Central memory CD8-positive, alpha-beta T cell (primary cell): ENCODE data around the gene HINT3.
"Not testable (repeated sequence)": the region's sequence is repeated elsewhere in the genome, so short reads cannot be mapped to it uniquely, and the experiment has no call there.

ENCODE experiments used
- ATAC-seq: fragments of 150-1000 bp; cut with Tn5 transposase; replicated peaks from 2 replicates; pipeline ENCODE4 v1.10.0; 2022; ENCODE audit warnings: mild to moderate bottlenecking, moderate FRiP score, moderate number of reproducible peaks; ENCODE audit not compliant: poor library complexity, severe bottlenecking; ENCODE audit errors: extremely low read depth
- DNase-seq, 2 donors: peaks; one replicate each; pipeline ENCODE4 v3.0.0; 2021; ENCODE audit warnings: low spot score in 2 of 2
- H3K27ac Mint-ChIP-seq: one replicate; pipeline ENCODE4 v1.8.0; 2022; ENCODE audit warnings: low read depth, mild to moderate bottlenecking, moderate library complexity, mixed read lengths
- H3K27me3 Mint-ChIP-seq: one replicate; pipeline ENCODE4 v1.8.0; 2022; ENCODE audit warnings: mixed read lengths
- H3K36me3 Mint-ChIP-seq: one replicate; pipeline ENCODE4 v1.8.0; 2022; ENCODE audit warnings: mild to moderate bottlenecking, moderate library complexity, mixed read lengths; ENCODE audit not compliant: insufficient read depth
- H3K4me1 Mint-ChIP-seq: one replicate; pipeline ENCODE4 v1.8.0; 2022; ENCODE audit warnings: mixed read lengths
- H3K4me3 Mint-ChIP-seq: one replicate; pipeline ENCODE4 v1.8.0; 2022; ENCODE audit warnings: mild to moderate bottlenecking, moderate library complexity, mixed read lengths
- H3K9me3 Mint-ChIP-seq: one replicate; pipeline ENCODE4 v1.8.0; 2022; ENCODE audit warnings: mixed read lengths

HINT3 gene

GRCh38 chr6:125956506-125957390 is at the start of gene HINT3:
Gene HINT3 (plus strand): TSS chr6:125956770. CDS start chr6:125956978, 208 bp downstream.
- Mint-ChIP-seq H3K4me1 (no peaks in the 10 kb centered on the region), H3K9me3 (no peaks in the 10 kb centered on the region), H3K27ac (no peak within 1 kb of the TSS), H3K27me3 (peaks cover 11% of the 10 kb centered on the region), H3K4me3 (no peak within 1 kb of the TSS), H3K36me3 (peaks cover 9% of the 10 kb centered on the region)
- ATAC-seq (peak; percentile 92), DNase-seq (peak; percentile 94 to 98)

DNA sequence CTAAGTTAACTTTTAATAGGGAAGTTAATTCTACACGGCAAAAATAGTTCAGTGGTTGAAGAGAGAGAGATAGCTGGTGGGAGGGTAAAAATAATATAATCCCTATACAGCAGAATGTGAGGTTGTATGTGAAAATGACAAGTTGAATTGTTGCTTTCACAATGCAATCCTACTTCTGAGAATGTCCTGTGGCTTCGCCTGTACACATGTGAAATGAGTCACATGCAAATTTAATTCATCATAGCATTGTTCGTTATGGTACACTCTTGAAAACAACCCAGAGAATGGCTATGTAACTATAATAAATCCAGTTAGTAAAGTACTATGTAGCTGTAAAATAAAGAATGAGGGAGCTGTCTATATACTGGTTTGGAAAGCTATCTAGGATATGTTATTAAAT is 46.0 kb upstream of the HINT3 start:
- Mint-ChIP-seq H3K4me1 (peaks cover 8% of the 10 kb centered on the region), H3K27ac (no peak overlapping the region), H3K36me3 (peaks cover 9% of the 10 kb centered on the region), H3K4me3 (no peak overlapping the region), H3K27me3 (no peaks in the 10 kb centered on the region), H3K9me3 (no peaks in the 10 kb centered on the region)
- ATAC-seq: no peak
- DNase-seq: no peak

GRCh38 chr6:125911051-125911451 is 45.5 kb upstream of the HINT3 start:
- H3K27ac Mint-ChIP-seq, DNase-seq, H3K9me3 Mint-ChIP-seq, H3K4me3 Mint-ChIP-seq, H3K4me1 Mint-ChIP-seq, ATAC-seq, H3K36me3 Mint-ChIP-seq, H3K27me3 Mint-ChIP-seq: not testable (repeated sequence)

- H3K36me3 Mint-ChIP-seq: peaks cover 11% of the 10 kb centered on the region
- H3K9me3 Mint-ChIP-seq, H3K4me1 Mint-ChIP-seq, H3K27me3 Mint-ChIP-seq, ATAC-seq, H3K4me3 Mint-ChIP-seq, DNase-seq, H3K27ac Mint-ChIP-seq: not testable (repeated sequence)
Measured at GRCh38 chr6:125912430-125912829, 44.1 kb upstream of the HINT3 start.

DNA sequence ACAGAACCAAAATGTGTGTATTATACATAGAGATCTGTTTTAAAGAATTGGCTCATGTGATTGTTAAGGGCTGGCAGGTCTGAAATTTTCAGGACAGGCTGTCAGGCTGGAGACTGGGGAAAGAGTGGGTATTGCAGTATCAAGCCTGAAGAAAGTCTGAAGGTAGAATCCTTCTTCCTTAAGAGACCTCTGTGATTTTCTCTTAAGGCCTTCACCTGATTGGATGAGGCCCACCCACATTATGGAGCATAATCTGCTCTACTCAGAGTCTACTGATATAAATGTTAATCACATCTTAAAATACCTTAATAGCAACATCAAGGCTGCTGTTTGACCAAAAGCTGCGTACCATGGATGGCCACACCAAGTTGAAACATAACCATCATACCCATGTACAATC is 43.4 kb upstream of the HINT3 start:
- H3K4me1 Mint-ChIP-seq: peaks cover 6% of the 10 kb centered on the region
- ATAC-seq: no peak
- H3K4me3 Mint-ChIP-seq: no peak overlapping the region
- H3K27ac Mint-ChIP-seq: no peak overlapping the region
- DNase-seq: no peak
- no peaks in the 10 kb centered on the region for H3K27me3 Mint-ChIP-seq
- H3K9me3 Mint-ChIP-seq: no peaks in the 10 kb centered on the region
- H3K36me3 Mint-ChIP-seq: peaks cover 11% of the 10 kb centered on the region

DNA sequence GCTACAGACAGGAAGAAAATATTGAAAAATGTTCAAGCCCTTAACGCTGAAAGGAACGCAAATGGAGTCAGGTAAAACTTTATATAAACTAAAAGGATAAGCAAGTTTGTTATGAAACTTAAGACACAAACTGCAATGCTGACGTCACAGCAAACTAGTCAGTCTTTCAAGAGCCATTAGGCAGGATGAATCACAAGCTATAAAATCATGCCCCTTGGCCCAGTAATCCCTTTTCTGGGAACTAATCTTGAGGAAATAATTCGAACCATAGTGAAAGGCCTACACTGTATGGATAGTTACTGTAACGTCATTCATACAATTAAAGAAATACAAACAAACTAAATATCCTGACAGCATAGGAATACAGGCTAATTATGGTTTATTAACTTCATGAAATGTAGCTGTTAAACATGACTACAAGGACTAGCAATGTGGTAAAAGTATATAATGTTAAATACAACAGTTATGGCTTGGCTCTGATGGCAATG is 42.7 kb upstream of the HINT3 start:
- H3K4me3 Mint-ChIP-seq: no peak overlapping the region
- ATAC-seq (no peak), DNase-seq (no peak)
- no peak overlapping the region for H3K27ac Mint-ChIP-seq
- H3K27me3 Mint-ChIP-seq: no peaks in the 10 kb centered on the region
- peaks cover 13% of the 10 kb centered on the region for H3K4me1 Mint-ChIP-seq
- H3K36me3 Mint-ChIP-seq: peaks cover 11% of the 10 kb centered on the region
- no peaks in the 10 kb centered on the region for H3K9me3 Mint-ChIP-seq

GRCh38 chr6:125918230-125918629 is 38.3 kb upstream of the HINT3 start:
- no peaks in the 10 kb centered on the region for H3K27me3 Mint-ChIP-seq
- H3K4me3 Mint-ChIP-seq: no peak overlapping the region
- H3K4me1 Mint-ChIP-seq: peaks cover 18% of the 10 kb centered on the region
- no peaks in the 10 kb centered on the region for H3K9me3 Mint-ChIP-seq
- peaks cover 26% of the 10 kb centered on the region for H3K36me3 Mint-ChIP-seq
- peak overlapping the region; percentile 93 for H3K27ac Mint-ChIP-seq
- no peak for ATAC-seq
- DNase-seq: no peak

DNA sequence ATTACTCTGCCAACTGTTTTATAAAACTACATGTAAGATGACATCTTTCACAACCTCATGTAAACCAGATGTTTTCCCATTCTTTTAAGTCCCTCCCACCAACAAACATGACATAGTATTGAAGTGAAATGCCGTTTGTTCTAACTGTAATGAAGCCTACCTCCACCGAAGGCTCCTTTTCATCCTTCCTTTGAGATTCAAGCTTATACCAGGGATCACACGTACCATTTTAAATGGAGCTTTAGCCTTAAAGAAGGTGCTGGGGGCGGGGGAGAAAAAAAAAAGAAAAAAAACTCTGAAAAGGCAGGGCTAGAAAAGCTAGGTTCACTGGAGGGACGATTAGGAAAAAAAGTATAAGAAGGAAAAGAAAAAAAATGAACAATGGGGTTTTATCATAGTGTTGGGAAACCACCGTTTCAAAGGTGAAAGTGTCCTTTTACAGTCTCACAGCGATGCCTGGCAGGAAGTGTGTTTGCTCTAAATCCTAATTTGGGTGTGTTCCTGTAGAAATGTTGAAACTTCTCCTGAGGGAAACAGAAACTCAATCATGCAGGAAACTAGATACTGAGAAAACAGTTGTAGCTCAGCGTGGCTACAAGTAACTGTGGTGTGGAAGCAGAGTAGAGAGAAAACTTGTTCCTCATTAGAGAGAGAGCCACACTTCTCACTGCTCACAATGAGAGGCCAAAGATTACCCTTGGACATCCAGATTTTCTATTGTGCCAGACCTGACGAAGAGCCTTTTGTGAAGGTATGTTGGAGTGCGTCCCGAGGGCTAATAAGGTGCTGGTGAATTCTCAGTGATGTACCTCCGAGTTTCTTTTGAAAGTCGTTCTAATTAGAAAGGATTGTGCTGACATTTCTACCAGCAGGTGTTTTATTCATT is 37.6 kb upstream of the HINT3 start:
- peak overlapping the region; percentile 93 for H3K27ac Mint-ChIP-seq
- DNase-seq: peak in 1 of 2 donors; percentile 25

DNA sequence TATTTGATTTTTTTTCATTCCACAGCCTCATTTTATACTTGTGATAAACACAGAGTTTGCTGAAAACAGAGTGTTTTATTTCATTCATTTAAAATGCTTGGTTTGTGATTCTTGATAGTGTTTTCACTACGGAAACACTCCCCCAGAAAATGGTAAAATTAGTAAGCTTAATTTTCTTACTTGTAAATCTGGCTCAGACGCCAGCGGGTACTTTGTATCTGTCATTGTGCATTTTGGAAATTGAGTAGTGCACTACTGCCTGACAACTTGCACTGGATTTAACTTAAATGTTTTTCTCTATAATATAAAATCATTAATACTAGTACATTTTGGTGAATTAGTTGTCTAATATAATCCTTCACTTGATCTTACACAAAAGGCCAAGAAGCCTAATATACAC is 37.0 kb upstream of the HINT3 start:
- Mint-ChIP-seq H3K4me3 (no peak overlapping the region), H3K27me3 (no peaks in the 10 kb centered on the region), H3K9me3 (no peaks in the 10 kb centered on the region), H3K36me3 (peaks cover 35% of the 10 kb centered on the region), H3K4me1 (peaks cover 18% of the 10 kb centered on the region), H3K27ac (peak overlapping the region; percentile 93)
- no peak for DNase-seq
- ATAC-seq: no peak

More for the DNA sequence above, 37.6 kb upstream of the HINT3 start:
- Mint-ChIP-seq H3K27me3 (no peaks in the 10 kb centered on the region), H3K4me3 (peak overlapping the region; percentile 68), H3K4me1 (peaks cover 18% of the 10 kb centered on the region), H3K36me3 (peaks cover 33% of the 10 kb centered on the region), H3K9me3 (no peaks in the 10 kb centered on the region)
- peak; percentile 94 for ATAC-seq

DNA sequence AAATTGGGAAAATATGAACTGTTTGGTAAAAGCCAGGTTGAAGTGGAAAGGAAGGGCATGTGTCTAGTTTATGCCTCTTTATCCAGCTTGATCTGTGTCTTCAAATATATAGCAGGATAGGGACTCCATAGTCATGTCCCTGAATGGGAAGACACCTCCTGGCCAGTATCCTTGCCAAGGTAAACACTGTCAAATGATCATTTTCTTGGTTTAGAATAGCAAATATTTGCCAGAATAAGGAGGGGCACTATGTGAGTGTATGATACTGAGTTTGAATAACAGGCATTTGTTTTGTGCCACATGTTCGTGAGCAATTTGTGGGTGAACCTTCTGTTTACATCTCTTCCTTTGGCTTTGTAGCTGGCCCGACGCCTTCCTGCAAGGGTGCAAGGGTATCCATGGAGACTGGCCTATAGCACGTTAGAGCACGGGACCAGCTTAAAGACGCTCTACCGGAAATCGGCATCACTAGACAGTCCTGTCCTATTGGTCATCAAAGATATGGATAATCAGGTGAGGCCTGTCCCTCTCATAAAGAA is 34.2 kb upstream of the HINT3 start:
- no peak overlapping the region for H3K4me3 Mint-ChIP-seq
- no peaks in the 10 kb centered on the region for H3K27me3 Mint-ChIP-seq
- no peak for DNase-seq
- H3K27ac Mint-ChIP-seq: no peak overlapping the region
- ATAC-seq: no peak
- H3K9me3 Mint-ChIP-seq: no peaks in the 10 kb centered on the region
- peaks cover 35% of the 10 kb centered on the region for H3K36me3 Mint-ChIP-seq
- peaks cover 15% of the 10 kb centered on the region for H3K4me1 Mint-ChIP-seq

GRCh38 chr6:125923366-125923877 is 33.1 kb upstream of the HINT3 start:
- DNase-seq (no peak), ATAC-seq (no peak)
- H3K9me3 Mint-ChIP-seq: no peaks in the 10 kb centered on the region
- H3K36me3 Mint-ChIP-seq: peaks cover 43% of the 10 kb centered on the region
- H3K4me1 Mint-ChIP-seq: peaks cover 10% of the 10 kb centered on the region
- H3K27me3 Mint-ChIP-seq: no peaks in the 10 kb centered on the region
- no peak overlapping the region for H3K27ac Mint-ChIP-seq
- no peak overlapping the region for H3K4me3 Mint-ChIP-seq

DNA sequence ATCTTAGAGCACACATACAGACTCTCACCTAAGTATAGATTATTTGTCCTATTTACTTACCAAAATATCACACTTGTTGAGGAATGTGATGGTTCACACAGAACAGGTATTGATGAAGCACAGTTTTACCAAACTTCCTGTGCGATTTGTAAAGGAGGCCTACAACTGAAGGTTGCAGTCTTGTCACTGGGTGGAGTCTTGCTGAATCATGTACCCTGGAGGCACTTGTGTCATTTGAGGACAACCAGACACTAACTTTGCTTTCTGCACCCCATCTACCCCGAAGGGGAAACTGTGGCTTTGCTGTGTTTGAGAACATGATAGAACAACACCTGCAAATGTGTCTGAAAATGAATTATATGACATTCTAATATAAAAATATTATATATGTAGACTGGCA is 32.4 kb upstream of the HINT3 start:
- DNase-seq: no peak
- Mint-ChIP-seq H3K27me3 (no peaks in the 10 kb centered on the region), H3K9me3 (no peaks in the 10 kb centered on the region), H3K4me3 (no peak overlapping the region), H3K27ac (no peak overlapping the region), H3K36me3 (peaks cover 46% of the 10 kb centered on the region), H3K4me1 (peaks cover 2% of the 10 kb centered on the region)
- ATAC-seq: no peak
